ENCODE results near the gene HEYL.

Gene HEYL

GRCh38 chr1:39632323-39632681 is 7.1 kb downstream of the HEYL start:
- Histone ChIP-seq H3K4me3 (ENCODE audit: low read length, poor library complexity, severe bottlenecking) (no peak overlapping the region), H3K27me3 (ENCODE audit: insufficient read depth, low read length, poor library complexity, severe bottlenecking) (no peaks in the 10 kb centered on the region), H3F3A (ENCODE audit: low read depth) (no peaks in the 10 kb centered on the region), H3K4me2 (ENCODE audit: low read depth, low read length, poor library complexity, severe bottlenecking) (no peak overlapping the region), H4K20me1 (ENCODE audit: insufficient read depth, low read length, poor library complexity, severe bottlenecking) (no peaks in the 10 kb centered on the region), H3K79me2 (ENCODE audit: insufficient read depth, low read length) (no peaks in the 10 kb centered on the region), H3K9me3 (ENCODE audit: insufficient read depth, low read depth, low read length) (no peaks in the 10 kb centered on the region), H3K9ac (ENCODE audit: low read depth, low read length, poor library complexity, severe bottlenecking) (no peak overlapping the region), H3K4me1 (ENCODE audit: insufficient read depth, low read length, poor library complexity, severe bottlenecking) (no peaks in the 10 kb centered on the region), H3K9me2 (replicated peaks; ENCODE audit: low read depth, low read length) (no peaks in the 10 kb centered on the region), H3K36me3 (ENCODE audit: insufficient read depth, low read length) (no peaks in the 10 kb centered on the region), H2AFZ (ENCODE audit: low read length) (no peak overlapping the region)
- TF ChIP-seq EZH2phosphoT487 (IDR thresholded peaks at IDR 0.05; ENCODE audit: borderline replicate concordance) (no peak), CTCF (conservative IDR thresholded peaks at IDR 0.05; ENCODE audit: low read length) (no peak)

GRCh38 chr1:39631361-39632322 is 7.8 kb downstream of the HEYL start:
- TF ChIP-seq CTCF (conservative IDR thresholded peaks at IDR 0.05; ENCODE audit: low read length) (no peak), EZH2phosphoT487 (IDR thresholded peaks at IDR 0.05; ENCODE audit: borderline replicate concordance) (no peak)
- Histone ChIP-seq H3K4me3 (ENCODE audit: low read length, poor library complexity, severe bottlenecking) (no peak overlapping the region), H3K9ac (ENCODE audit: low read depth, low read length, poor library complexity, severe bottlenecking) (no peak overlapping the region), H3K36me3 (ENCODE audit: insufficient read depth, low read length) (no peaks in the 10 kb centered on the region), H3K4me1 (ENCODE audit: insufficient read depth, low read length, poor library complexity, severe bottlenecking) (no peaks in the 10 kb centered on the region), H3K4me2 (ENCODE audit: low read depth, low read length, poor library complexity, severe bottlenecking) (no peak overlapping the region), H2AFZ (ENCODE audit: low read length) (no peak overlapping the region), H3K9me3 (ENCODE audit: insufficient read depth, low read depth, low read length) (no peaks in the 10 kb centered on the region), H3K9me2 (replicated peaks; ENCODE audit: low read depth, low read length) (no peaks in the 10 kb centered on the region), H4K20me1 (ENCODE audit: insufficient read depth, low read length, poor library complexity, severe bottlenecking) (no peaks in the 10 kb centered on the region), H3F3A (ENCODE audit: low read depth) (no peaks in the 10 kb centered on the region), H3K27me3 (ENCODE audit: insufficient read depth, low read length, poor library complexity, severe bottlenecking) (no peaks in the 10 kb centered on the region), H3K79me2 (ENCODE audit: insufficient read depth, low read length) (no peaks in the 10 kb centered on the region)

- no peak overlapping the region for H2AFZ ChIP-seq (ENCODE audit: low read length)
- no peaks in the 10 kb centered on the region for H4K20me1 ChIP-seq (ENCODE audit: insufficient read depth, low read length, poor library complexity, severe bottlenecking)
- H3K4me2 ChIP-seq (ENCODE audit: low read depth, low read length, poor library complexity, severe bottlenecking), result no peak overlapping the region
- no peaks in the 10 kb centered on the region for H3F3A ChIP-seq (ENCODE audit: low read depth)
- no peak overlapping the region for H3K9ac ChIP-seq (ENCODE audit: low read depth, low read length, poor library complexity, severe bottlenecking)
- H3K36me3 ChIP-seq (ENCODE audit: insufficient read depth, low read length), result no peaks in the 10 kb centered on the region
- no peaks in the 10 kb centered on the region for H3K9me3 ChIP-seq (ENCODE audit: insufficient read depth, low read depth, low read length)
- H3K9me2 ChIP-seq (replicated peaks; ENCODE audit: low read depth, low read length), result no peaks in the 10 kb centered on the region
- TF ChIP-seq CTCF (conservative IDR thresholded peaks at IDR 0.05; ENCODE audit: low read length), result no peak
- TF ChIP-seq EZH2phosphoT487 (IDR thresholded peaks at IDR 0.05; ENCODE audit: borderline replicate concordance), result no peak
- H3K79me2 ChIP-seq (ENCODE audit: insufficient read depth, low read length), result no peaks in the 10 kb centered on the region
- no peaks in the 10 kb centered on the region for H3K27me3 ChIP-seq (ENCODE audit: insufficient read depth, low read length, poor library complexity, severe bottlenecking)
- H3K4me1 ChIP-seq (ENCODE audit: insufficient read depth, low read length, poor library complexity, severe bottlenecking), result no peaks in the 10 kb centered on the region
- H3K4me3 ChIP-seq (ENCODE audit: low read length, poor library complexity, severe bottlenecking), result no peak overlapping the region
Observed at GRCh38 chr1:39628807-39629350, 10.6 kb downstream of the HEYL start.
